Kidney epithelial cell (primary cell): ENCODE measurements around the gene BSND. TPM values are rescaled to one million over a fixed set of nuclear protein-coding genes. Genes with fewer than 3 reads are reported as not detected.

Source experiments
- DNase-seq: peaks from one replicate; pipeline ENCODE4 v3.0.0-alpha.2; 2010; ENCODE audit warnings: low read depth
- H3K27me3 ChIP-seq: 2 replicates; pipeline ENCODE4 v1.6.0; 2011; ENCODE audit warnings: low read length; ENCODE audit not compliant: control insufficient read depth, insufficient read depth
- H3K36me3 ChIP-seq: 2 replicates; pipeline ENCODE4 v1.5.1; 2011; ENCODE audit warnings: low read length; ENCODE audit not compliant: control insufficient read depth, insufficient read depth
- H3K4me3 ChIP-seq: 2 replicates; pipeline ENCODE4 v1.5.1; 2011; ENCODE audit warnings: low read depth, mild to moderate bottlenecking, control low read depth, low read length
- total RNA-seq: library from RNA; depleted of rRNA; stranded (reverse); fragments of >200 nt; gene quantifications from 2 replicates; pipeline ENCODE4 v1.2.3, GENCODE V29; 2015
- TF ChIP-seq, protein P1 (sequence below): IDR thresholded peaks from 2 replicates; pipeline ENCODE4 v1.5.1; 2011; ENCODE audit warnings: mild to moderate bottlenecking, moderate library complexity, low read length, control low read depth, inconsistent platforms; ENCODE audit not compliant: insufficient read depth, poor library complexity, severe bottlenecking

BSND gene
- total RNA-seq, 1 donor from 2014 or later: not detected

DNA sequence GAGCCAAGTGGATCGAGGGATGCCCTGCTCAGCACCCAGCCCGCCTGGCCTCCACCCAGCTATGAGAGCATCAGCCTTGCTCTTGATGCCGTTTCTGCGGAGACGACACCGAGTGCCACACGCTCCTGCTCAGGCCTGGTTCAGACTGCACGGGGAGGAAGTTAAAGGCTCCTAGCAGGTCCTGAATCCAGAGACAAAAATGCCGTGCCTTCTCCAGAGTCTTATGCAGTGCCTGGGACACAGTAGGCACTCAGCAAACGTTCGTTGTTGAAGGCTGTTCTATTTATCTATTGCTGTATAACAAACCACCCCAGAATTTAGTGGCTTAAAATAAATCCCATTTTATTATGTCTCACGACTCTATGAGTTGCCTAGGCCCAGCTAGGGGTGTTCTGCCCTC, 6.8 kb upstream of the BSND start:
- Histone ChIP-seq H3K36me3 (no peaks in the 10 kb centered on the region), H3K27me3 (peaks cover 8% of the 10 kb centered on the region), H3K4me3 (no peak overlapping the region)
- TF ChIP-seq, protein P1, sequence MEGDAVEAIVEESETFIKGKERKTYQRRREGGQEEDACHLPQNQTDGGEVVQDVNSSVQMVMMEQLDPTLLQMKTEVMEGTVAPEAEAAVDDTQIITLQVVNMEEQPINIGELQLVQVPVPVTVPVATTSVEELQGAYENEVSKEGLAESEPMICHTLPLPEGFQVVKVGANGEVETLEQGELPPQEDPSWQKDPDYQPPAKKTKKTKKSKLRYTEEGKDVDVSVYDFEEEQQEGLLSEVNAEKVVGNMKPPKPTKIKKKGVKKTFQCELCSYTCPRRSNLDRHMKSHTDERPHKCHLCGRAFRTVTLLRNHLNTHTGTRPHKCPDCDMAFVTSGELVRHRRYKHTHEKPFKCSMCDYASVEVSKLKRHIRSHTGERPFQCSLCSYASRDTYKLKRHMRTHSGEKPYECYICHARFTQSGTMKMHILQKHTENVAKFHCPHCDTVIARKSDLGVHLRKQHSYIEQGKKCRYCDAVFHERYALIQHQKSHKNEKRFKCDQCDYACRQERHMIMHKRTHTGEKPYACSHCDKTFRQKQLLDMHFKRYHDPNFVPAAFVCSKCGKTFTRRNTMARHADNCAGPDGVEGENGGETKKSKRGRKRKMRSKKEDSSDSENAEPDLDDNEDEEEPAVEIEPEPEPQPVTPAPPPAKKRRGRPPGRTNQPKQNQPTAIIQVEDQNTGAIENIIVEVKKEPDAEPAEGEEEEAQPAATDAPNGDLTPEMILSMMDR: no peak
- no peak for DNase-seq

- no peaks in the 10 kb centered on the region for H3K36me3 ChIP-seq
- peaks cover 15% of the 10 kb centered on the region for H3K27me3 ChIP-seq
- no peak for DNase-seq
- H3K4me3 ChIP-seq: no peak overlapping the region
- TF ChIP-seq, protein P1: no peak
These were observed 5.6 kb upstream of the BSND start for GRCh38 chr1:54993140-54993539.

GRCh38 chr1:54994355-54994990, 4.3 kb upstream of the BSND start:
- TF ChIP-seq, protein P1: no peak
- Histone ChIP-seq H3K36me3 (no peaks in the 10 kb centered on the region), H3K4me3 (no peak overlapping the region), H3K27me3 (peaks cover 18% of the 10 kb centered on the region)
- no peak for DNase-seq

DNA sequence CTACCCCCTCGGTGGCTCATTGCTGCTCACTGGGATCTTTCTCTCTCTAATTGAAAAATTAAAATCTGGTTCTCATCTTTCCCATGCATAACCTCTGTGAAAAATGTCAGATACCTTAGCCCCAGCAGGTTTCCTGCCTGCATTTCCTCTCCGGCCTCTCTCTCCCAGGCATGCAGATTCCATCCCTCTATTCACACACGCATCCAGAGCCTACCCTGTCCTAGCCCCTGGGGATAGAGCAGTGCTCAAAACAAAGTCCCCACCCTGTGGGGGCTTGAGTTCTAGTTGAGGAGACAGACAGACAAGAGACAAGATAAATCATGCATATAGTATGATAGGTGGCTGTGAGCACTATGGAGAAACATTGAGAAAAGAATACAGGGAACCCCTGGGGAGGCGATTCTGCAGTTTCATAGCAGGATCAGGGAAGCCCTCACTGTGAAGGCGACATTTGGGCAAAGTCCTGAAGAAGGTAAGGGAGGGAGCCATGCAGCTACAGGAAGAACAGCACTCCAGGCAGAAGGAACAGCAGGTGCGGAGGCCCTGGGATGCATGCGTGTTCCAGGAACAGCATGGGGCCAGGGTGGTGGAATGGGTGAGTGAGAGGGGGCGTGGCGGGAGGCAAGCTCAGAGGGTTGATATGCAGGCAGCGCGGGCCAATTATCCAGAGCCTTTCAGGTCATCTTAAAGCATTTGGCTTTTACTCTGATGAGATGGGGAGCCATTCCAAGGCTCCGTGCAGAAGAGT, 3.5 kb upstream of the BSND start:
- TF ChIP-seq, protein P1: no peak
- Histone ChIP-seq H3K36me3 (no peaks in the 10 kb centered on the region), H3K4me3 (no peak overlapping the region), H3K27me3 (peaks cover 18% of the 10 kb centered on the region)
- no peak for DNase-seq

- DNase-seq: no peak
- Histone ChIP-seq H3K4me3 (no peak overlapping the region), H3K27me3 (peaks cover 19% of the 10 kb centered on the region), H3K36me3 (no peaks in the 10 kb centered on the region)
- TF ChIP-seq, protein P1: no peak
These were observed 2.9 kb upstream of the BSND start for GRCh38 chr1:54995835-54996234.
